HEK293 (cell line): ENCODE measurements around the gene SKI.

Experiments
- GLI4 ChIP-seq: fragments of 450-650 bp; formaldehyde crosslinking; IDR thresholded peaks from 2 replicates; pipeline ENCODE4 v1.5.1; 2016; ENCODE audit warnings: missing biosample characterization, missing genetic modification characterization
- KLF9 ChIP-seq: fragments of 450-650 bp; formaldehyde crosslinking; IDR thresholded peaks from 2 replicates; pipeline ENCODE4 v1.5.1; 2016; ENCODE audit warnings: missing biosample characterization, missing genetic modification characterization, low read depth
- SETDB1 ChIP-seq: IDR thresholded peaks from one replicate; pipeline ENCODE4 v1.6.1; 2017; ENCODE audit warnings: mild to moderate bottlenecking, low read length, moderate library complexity, mixed read lengths; ENCODE audit not compliant: insufficient read length
- ZBTB20 ChIP-seq: fragments of 450-650 bp; formaldehyde crosslinking; IDR thresholded peaks from 2 replicates; pipeline ENCODE4 v1.5.1; 2016; ENCODE audit warnings: missing biosample characterization, missing genetic modification characterization
- ZBTB7A ChIP-seq: fragments of 450-650 bp; formaldehyde crosslinking; IDR thresholded peaks from 2 replicates; pipeline ENCODE4 v1.5.1; 2016; ENCODE audit warnings: low read depth, missing biosample characterization, missing genetic modification characterization
- ZNF146 ChIP-seq: fragments of 450-650 bp; formaldehyde crosslinking; IDR thresholded peaks from 2 replicates; pipeline ENCODE4 v1.5.1; 2016; ENCODE audit warnings: missing biosample characterization, missing genetic modification characterization
- ZNF202 ChIP-seq: fragments of 450-650 bp; formaldehyde crosslinking; IDR thresholded peaks from 2 replicates; pipeline ENCODE4 v1.5.1; 2016; ENCODE audit warnings: missing biosample characterization, missing genetic modification characterization, borderline replicate concordance
- ZNF24 ChIP-seq: fragments of 450-650 bp; formaldehyde crosslinking; IDR thresholded peaks from 2 replicates; pipeline ENCODE4 v1.5.1; 2016; ENCODE audit warnings: missing biosample characterization, missing genetic modification characterization
- ZNF266 ChIP-seq: fragments of 450-650 bp; formaldehyde crosslinking; IDR thresholded peaks from 2 replicates; pipeline ENCODE4 v1.5.1; 2016; ENCODE audit warnings: missing biosample characterization, missing genetic modification characterization, low read depth
- ZNF394 ChIP-seq: fragments of 450-650 bp; formaldehyde crosslinking; IDR thresholded peaks from 2 replicates; pipeline ENCODE4 v1.5.1; 2016; ENCODE audit warnings: missing biosample characterization, missing genetic modification characterization, mild to moderate bottlenecking, moderate library complexity, borderline replicate concordance
- ZNF423 ChIP-seq: fragments of 450-650 bp; formaldehyde crosslinking; IDR thresholded peaks from 2 replicates; pipeline ENCODE4 v1.5.1; 2016; ENCODE audit warnings: missing biosample characterization, missing genetic modification characterization
- ZNF777 ChIP-seq: fragments of 450-650 bp; formaldehyde crosslinking; IDR thresholded peaks from 2 replicates; pipeline ENCODE4 v1.5.1; 2017; ENCODE audit warnings: missing biosample characterization, missing genetic modification characterization, borderline replicate concordance
- ZSCAN30 ChIP-seq: fragments of 450-650 bp; IDR thresholded peaks from 2 replicates; pipeline ENCODE4 v1.5.1; 2018; ENCODE audit warnings: missing biosample characterization, mild to moderate bottlenecking, missing genetic modification characterization, moderate library complexity
- TF ChIP-seq, protein P1 (sequence below): fragments of 450-650 bp; formaldehyde crosslinking; IDR thresholded peaks from 2 replicates; pipeline ENCODE4 v1.5.1; 2016; ENCODE audit warnings: missing biosample characterization, missing genetic modification characterization
- TF ChIP-seq, protein P2 (sequence below): fragments of 450-650 bp; formaldehyde crosslinking; IDR thresholded peaks from 2 replicates; pipeline ENCODE4 v1.5.1; 2016; ENCODE audit warnings: missing biosample characterization, missing genetic modification characterization
- TF ChIP-seq, protein P3 (sequence below): fragments of 450-650 bp; formaldehyde crosslinking; IDR thresholded peaks from 2 replicates; pipeline ENCODE4 v1.5.1; 2017; ENCODE audit warnings: missing biosample characterization, missing genetic modification characterization
- TF ChIP-seq, protein P4 (sequence below): fragments of 450-650 bp; formaldehyde crosslinking; IDR thresholded peaks from 2 replicates; pipeline ENCODE4 v1.5.0; 2017; ENCODE audit warnings: missing biosample characterization, missing genetic modification characterization, borderline replicate concordance
- TF ChIP-seq, protein P5 (sequence below): fragments of 450-650 bp; formaldehyde crosslinking; conservative IDR thresholded peaks from 2 replicates; pipeline ENCODE4 v1.5.1; 2016; ENCODE audit warnings: low read depth, missing biosample characterization, missing genetic modification characterization
- TF ChIP-seq, protein P6 (sequence below): fragments of 450-650 bp; formaldehyde crosslinking; optimal IDR thresholded peaks from 2 replicates; pipeline ENCODE3; 2016; ENCODE audit warnings: missing biosample characterization, mild to moderate bottlenecking, missing genetic modification characterization
- TF ChIP-seq, protein P7 (sequence below): fragments of 450-650 bp; formaldehyde crosslinking; IDR thresholded peaks from 2 replicates; pipeline ENCODE4 v1.5.1; 2017; ENCODE audit warnings: missing biosample characterization, missing genetic modification characterization

Gene SKI

DNA sequence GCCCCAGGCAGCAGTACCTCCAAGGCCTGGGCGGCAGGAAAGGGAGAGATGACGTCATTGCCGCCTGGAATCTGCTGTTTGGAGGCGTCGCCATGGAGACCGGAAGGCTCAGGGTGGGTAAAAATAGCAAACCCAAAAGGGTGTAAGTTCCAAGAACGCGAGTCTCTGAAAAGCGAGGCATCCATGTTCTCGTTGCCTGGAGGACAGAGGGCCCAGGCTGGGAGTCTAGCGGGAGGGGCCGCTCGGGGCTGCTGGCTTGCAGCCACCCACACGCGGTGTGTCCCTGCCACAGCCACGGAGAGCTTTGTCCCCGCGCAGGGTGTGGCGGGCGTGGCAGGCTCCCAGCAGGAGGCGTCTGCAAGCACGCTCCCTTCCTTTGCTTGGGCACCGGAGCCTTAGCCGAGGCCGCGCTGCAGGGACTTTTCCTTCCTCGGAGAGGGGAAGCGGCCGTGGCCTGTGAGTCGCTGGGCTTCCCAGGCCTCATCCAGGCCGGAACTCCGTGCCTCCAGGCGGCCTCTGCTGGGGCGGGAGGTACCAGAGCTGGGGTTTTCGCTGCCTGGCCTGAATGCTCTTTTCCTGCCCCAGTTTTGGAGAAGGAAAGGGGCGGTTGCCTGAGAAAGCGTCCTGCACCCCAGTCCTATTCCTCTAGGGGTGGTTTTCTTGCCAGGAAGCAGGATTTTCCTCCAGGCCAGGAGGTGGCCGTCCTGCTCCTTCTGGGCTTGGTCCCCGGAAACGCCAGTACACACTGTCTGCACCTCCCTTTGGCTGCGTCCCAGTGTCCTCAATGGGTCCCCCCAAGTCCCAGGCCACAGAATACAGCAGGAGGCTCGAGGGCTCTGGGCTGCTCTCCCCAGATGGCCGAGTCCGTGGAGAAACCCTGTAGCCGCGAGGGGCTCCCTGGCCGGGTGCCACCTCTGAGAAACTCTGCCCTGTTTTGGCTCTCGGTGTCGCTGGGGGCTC is 15.3 kb upstream of the SKI start (continued):
- TF ChIP-seq ZNF266 (tag by site-specific recombination) (no peak), ZNF24 (tag by site-specific recombination) (0 out of 2 replicates have a peak, but pooled peaks have one; percentile 35), ZBTB7A (no peak), ZBTB20 (peak; percentile 77), ZSCAN30 (tag by site-specific recombination) (peak; percentile 56; the same call in 1 of the 2 replicates), ZNF202 (tag by site-specific recombination) (no peak), KLF9 (tag by site-specific recombination) (peak; percentile 82), ZNF423 (tag by site-specific recombination) (peak; percentile 48; the same call in 1 of the 2 replicates), ZNF394 (tag by site-specific recombination) (peak; percentile 37; the same call in 1 of the 2 replicates), SETDB1 (no peak), GLI4 (tag by site-specific recombination) (no peak), ZNF777 (no peak), ZNF146 (0 out of 2 replicates have a peak, but pooled peaks have one; percentile 7)
- TF ChIP-seq, protein P1, sequence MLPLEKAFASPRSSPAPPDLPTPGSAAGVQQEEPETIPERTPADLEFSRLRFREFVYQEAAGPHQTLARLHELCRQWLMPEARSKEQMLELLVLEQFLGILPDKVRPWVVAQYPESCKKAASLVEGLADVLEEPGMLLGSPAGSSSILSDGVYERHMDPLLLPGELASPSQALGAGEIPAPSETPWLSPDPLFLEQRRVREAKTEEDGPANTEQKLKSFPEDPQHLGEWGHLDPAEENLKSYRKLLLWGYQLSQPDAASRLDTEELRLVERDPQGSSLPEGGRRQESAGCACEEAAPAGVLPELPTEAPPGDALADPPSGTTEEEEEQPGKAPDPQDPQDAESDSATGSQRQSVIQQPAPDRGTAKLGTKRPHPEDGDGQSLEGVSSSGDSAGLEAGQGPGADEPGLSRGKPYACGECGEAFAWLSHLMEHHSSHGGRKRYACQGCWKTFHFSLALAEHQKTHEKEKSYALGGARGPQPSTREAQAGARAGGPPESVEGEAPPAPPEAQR (tag by site-specific recombination), result 0 out of 2 replicates have a peak, but pooled peaks have one; percentile 12
- TF ChIP-seq, protein P2, sequence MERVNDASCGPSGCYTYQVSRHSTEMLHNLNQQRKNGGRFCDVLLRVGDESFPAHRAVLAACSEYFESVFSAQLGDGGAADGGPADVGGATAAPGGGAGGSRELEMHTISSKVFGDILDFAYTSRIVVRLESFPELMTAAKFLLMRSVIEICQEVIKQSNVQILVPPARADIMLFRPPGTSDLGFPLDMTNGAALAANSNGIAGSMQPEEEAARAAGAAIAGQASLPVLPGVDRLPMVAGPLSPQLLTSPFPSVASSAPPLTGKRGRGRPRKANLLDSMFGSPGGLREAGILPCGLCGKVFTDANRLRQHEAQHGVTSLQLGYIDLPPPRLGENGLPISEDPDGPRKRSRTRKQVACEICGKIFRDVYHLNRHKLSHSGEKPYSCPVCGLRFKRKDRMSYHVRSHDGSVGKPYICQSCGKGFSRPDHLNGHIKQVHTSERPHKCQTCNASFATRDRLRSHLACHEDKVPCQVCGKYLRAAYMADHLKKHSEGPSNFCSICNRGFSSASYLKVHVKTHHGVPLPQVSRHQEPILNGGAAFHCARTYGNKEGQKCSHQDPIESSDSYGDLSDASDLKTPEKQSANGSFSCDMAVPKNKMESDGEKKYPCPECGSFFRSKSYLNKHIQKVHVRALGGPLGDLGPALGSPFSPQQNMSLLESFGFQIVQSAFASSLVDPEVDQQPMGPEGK (tag by site-specific recombination), result peak; percentile 88
- TF ChIP-seq, protein P3, sequence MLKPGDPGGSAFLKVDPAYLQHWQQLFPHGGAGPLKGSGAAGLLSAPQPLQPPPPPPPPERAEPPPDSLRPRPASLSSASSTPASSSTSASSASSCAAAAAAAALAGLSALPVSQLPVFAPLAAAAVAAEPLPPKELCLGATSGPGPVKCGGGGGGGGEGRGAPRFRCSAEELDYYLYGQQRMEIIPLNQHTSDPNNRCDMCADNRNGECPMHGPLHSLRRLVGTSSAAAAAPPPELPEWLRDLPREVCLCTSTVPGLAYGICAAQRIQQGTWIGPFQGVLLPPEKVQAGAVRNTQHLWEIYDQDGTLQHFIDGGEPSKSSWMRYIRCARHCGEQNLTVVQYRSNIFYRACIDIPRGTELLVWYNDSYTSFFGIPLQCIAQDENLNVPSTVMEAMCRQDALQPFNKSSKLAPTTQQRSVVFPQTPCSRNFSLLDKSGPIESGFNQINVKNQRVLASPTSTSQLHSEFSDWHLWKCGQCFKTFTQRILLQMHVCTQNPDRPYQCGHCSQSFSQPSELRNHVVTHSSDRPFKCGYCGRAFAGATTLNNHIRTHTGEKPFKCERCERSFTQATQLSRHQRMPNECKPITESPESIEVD (tag by site-specific recombination), result no peak; the same call in 1 of the 2 replicates
- TF ChIP-seq, protein P4, sequence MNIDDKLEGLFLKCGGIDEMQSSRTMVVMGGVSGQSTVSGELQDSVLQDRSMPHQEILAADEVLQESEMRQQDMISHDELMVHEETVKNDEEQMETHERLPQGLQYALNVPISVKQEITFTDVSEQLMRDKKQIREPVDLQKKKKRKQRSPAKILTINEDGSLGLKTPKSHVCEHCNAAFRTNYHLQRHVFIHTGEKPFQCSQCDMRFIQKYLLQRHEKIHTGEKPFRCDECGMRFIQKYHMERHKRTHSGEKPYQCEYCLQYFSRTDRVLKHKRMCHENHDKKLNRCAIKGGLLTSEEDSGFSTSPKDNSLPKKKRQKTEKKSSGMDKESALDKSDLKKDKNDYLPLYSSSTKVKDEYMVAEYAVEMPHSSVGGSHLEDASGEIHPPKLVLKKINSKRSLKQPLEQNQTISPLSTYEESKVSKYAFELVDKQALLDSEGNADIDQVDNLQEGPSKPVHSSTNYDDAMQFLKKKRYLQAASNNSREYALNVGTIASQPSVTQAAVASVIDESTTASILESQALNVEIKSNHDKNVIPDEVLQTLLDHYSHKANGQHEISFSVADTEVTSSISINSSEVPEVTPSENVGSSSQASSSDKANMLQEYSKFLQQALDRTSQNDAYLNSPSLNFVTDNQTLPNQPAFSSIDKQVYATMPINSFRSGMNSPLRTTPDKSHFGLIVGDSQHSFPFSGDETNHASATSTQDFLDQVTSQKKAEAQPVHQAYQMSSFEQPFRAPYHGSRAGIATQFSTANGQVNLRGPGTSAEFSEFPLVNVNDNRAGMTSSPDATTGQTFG (tag by site-specific recombination), result no peak
- TF ChIP-seq, protein P5, sequence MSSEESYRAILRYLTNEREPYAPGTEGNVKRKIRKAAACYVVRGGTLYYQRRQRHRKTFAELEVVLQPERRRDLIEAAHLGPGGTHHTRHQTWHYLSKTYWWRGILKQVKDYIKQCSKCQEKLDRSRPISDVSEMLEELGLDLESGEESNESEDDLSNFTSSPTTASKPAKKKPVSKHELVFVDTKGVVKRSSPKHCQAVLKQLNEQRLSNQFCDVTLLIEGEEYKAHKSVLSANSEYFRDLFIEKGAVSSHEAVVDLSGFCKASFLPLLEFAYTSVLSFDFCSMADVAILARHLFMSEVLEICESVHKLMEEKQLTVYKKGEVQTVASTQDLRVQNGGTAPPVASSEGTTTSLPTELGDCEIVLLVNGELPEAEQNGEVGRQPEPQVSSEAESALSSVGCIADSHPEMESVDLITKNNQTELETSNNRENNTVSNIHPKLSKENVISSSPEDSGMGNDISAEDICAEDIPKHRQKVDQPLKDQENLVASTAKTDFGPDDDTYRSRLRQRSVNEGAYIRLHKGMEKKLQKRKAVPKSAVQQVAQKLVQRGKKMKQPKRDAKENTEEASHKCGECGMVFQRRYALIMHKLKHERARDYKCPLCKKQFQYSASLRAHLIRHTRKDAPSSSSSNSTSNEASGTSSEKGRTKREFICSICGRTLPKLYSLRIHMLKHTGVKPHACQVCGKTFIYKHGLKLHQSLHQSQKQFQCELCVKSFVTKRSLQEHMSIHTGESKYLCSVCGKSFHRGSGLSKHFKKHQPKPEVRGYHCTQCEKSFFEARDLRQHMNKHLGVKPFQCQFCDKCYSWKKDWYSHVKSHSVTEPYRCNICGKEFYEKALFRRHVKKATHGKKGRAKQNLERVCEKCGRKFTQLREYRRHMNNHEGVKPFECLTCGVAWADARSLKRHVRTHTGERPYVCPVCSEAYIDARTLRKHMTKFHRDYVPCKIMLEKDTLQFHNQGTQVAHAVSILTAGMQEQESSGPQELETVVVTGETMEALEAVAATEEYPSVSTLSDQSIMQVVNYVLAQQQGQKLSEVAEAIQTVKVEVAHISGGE, result no peak
- TF ChIP-seq, protein P6, sequence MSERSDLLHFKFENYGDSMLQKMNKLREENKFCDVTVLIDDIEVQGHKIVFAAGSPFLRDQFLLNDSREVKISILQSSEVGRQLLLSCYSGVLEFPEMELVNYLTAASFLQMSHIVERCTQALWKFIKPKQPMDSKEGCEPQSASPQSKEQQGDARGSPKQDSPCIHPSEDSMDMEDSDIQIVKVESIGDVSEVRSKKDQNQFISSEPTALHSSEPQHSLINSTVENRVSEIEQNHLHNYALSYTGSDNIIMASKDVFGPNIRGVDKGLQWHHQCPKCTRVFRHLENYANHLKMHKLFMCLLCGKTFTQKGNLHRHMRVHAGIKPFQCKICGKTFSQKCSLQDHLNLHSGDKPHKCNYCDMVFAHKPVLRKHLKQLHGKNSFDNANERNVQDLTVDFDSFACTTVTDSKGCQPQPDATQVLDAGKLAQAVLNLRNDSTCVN (tag by site-specific recombination), result peak; percentile 58
- TF ChIP-seq, protein P7, sequence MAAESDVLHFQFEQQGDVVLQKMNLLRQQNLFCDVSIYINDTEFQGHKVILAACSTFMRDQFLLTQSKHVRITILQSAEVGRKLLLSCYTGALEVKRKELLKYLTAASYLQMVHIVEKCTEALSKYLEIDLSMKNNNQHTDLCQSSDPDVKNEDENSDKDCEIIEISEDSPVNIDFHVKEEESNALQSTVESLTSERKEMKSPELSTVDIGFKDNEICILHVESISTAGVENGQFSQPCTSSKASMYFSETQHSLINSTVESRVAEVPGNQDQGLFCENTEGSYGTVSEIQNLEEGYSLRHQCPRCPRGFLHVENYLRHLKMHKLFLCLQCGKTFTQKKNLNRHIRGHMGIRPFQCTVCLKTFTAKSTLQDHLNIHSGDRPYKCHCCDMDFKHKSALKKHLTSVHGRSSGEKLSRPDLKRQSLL, result peak; percentile 40; the same call in 1 of the 2 replicates
